NT2/D1 (cell line): ENCODE results near the gene MYOF.

Experiments used
- YY1 ChIP-seq: IDR thresholded peaks from 2 replicates; pipeline ENCODE4 v1.6.1; 2011; ENCODE audit not compliant: insufficient read length, insufficient read depth
- ZNF274 ChIP-seq: IDR thresholded peaks from 2 replicates; pipeline ENCODE4 v1.6.1; 2011; ENCODE audit warnings: mild to moderate bottlenecking, low read depth, low read length

DNA sequence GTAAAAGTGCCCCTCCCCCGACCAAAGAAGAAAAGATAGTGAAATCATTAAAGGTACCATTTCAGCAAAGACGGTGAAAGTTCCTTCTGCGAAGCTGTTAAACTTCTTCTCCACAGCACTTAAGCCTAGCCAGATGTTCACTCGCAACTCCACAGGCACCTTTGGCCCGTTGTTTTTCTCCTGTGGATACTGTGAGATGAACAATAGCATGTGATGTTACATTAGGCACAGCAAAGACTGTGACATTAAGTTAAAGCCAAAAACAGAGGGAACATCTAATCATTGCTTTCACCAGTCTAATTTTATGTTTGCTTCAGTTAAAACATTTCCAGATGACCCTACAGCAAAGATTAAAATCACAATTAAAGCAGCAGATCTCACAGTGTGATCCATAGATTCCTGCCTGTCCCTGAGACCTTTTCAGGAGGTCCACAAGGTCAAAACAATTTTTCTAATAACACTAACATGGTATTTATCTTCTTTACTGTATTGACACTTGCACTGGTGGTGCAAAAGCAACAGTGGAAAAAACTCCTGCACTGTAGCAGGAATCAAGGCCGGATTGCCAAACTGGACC is 112.5 kb downstream of the MYOF start:
- TF ChIP-seq YY1 (no peak), ZNF274 (no peak)
